H1 (cell line): Measurements from ENCODE around the gene PRR3. TPM values are rescaled to one million over a fixed set of nuclear protein-coding genes. Genes with fewer than 3 reads are reported as not detected.

Source experiments
- CTCF ChIA-PET: fragments of 300-600 bp; sonication (Branson Sonifier 250); formaldehyde crosslinking; loops from one replicate; lab custom pipeline; 2021; ENCODE audit not compliant: partially characterized antibody; lab: Charles Lee
- POLR2A ChIA-PET: fragments of 300-600 bp; sonication (Branson Sonifier 250); formaldehyde crosslinking; loops from one replicate; lab custom pipeline; 2021; ENCODE audit warnings: inconsistent platforms; ENCODE audit not compliant: partially characterized antibody; lab: Charles Lee
- DNase-seq, 2 experiments: peaks; one replicate each; pipeline versions ENCODE4 v3.0.0 to v3.0.0-alpha.2; 2010 to 2022; ENCODE audit warnings: low spot score in 2 of 2, low read depth in 1 of 2, mixed read lengths in 1 of 2
- FAIRE-seq: peaks from 2 replicates; lab custom pipeline; 2011; peaks lifted over from hg19 to GRCh38; lab: Jason Lieb, UNC
- H2AFZ ChIP-seq: 2 replicates; pipeline ENCODE4 v1.8.1; 2012; ENCODE audit warnings: low read length, inconsistent platforms
- H2AK5ac ChIP-seq: 2 replicates; pipeline ENCODE4 v1.6.1; 2013; ENCODE audit warnings: low read depth, low read length
- H2BK120ac ChIP-seq: replicated peaks from 2 replicates; pipeline ENCODE3; 2013; ENCODE audit warnings: low read depth, low read length, inconsistent platforms
- H2BK12ac ChIP-seq: 2 replicates; pipeline ENCODE4 v1.6.1; 2013; ENCODE audit warnings: low read depth, low read length
- H2BK15ac ChIP-seq: 2 replicates; pipeline ENCODE4 v1.6.1; 2013; ENCODE audit warnings: low read length
- H2BK20ac ChIP-seq: 2 replicates; pipeline ENCODE4 v1.6.1; 2013; ENCODE audit warnings: low read length
- H2BK5ac ChIP-seq: 2 replicates; pipeline ENCODE4 v1.6.1; 2013; ENCODE audit warnings: low read depth, low read length
- H3K14ac ChIP-seq: 2 replicates; pipeline ENCODE4 v1.6.1; 2013; ENCODE audit warnings: inconsistent platforms; ENCODE audit not compliant: insufficient read length
- H3K18ac ChIP-seq: 2 replicates; pipeline ENCODE4 v1.6.1; 2013; ENCODE audit warnings: low read length; ENCODE audit errors: extremely low read depth
- H3K23ac ChIP-seq: 2 replicates; pipeline ENCODE4 v1.6.1; 2013; ENCODE audit warnings: inconsistent platforms; ENCODE audit not compliant: insufficient read length
- H3K23me2 ChIP-seq: 2 replicates; pipeline ENCODE4 v1.6.1; 2013; ENCODE audit warnings: low read depth, low read length
- H3K27ac ChIP-seq: 2 replicates; pipeline ENCODE4 v1.6.1; 2011; ENCODE audit warnings: low read depth, low read length, inconsistent platforms
- H3K27me3 ChIP-seq, 4 experiments: replicated peaks in 1 of 4; 1 replicate in 1 of 4; 2 replicates in 3 of 4; pipeline versions ENCODE4 v1.6.1 to v1.8.1; 2011 to 2013; ENCODE audit warnings: low read length in 3 of 4, mild to moderate bottlenecking in 3 of 4, inconsistent platforms in 2 of 4, mixed read lengths in 2 of 4, moderate library complexity in 1 of 4; ENCODE audit not compliant: control insufficient read depth in 3 of 4, insufficient read depth in 3 of 4; ENCODE audit errors: extremely low read depth in 1 of 4
- H3K36me3 ChIP-seq, 4 experiments: 2 replicates each; pipeline versions ENCODE4 v1.6.1 to v1.8.1; 2011 to 2013; ENCODE audit warnings: mild to moderate bottlenecking in 4 of 4, low read length in 3 of 4, moderate library complexity in 2 of 4, control low read depth in 1 of 4, inconsistent platforms in 1 of 4; ENCODE audit not compliant: insufficient read depth in 4 of 4, control insufficient read depth in 2 of 4
- H3K4ac ChIP-seq: replicated peaks from 2 replicates; pipeline ENCODE3; 2013; ENCODE audit warnings: low read length, low read depth, mixed read lengths, inconsistent platforms; ENCODE audit not compliant: insufficient read length
- H3K4me1 ChIP-seq, 4 experiments: replicated peaks in 1 of 4; 1 replicate in 1 of 4; 2 replicates in 3 of 4; pipeline versions ENCODE4 v1.6.1 to v1.8.1; 2011 to 2013; ENCODE audit warnings: low read length in 3 of 4, inconsistent platforms in 2 of 4, mixed read lengths in 1 of 4; ENCODE audit not compliant: insufficient read depth in 4 of 4, control insufficient read depth in 3 of 4
- H3K4me2 ChIP-seq, 2 experiments: 2 replicates each; pipeline versions ENCODE4 v1.6.1 to v1.8.1; 2011 to 2013; ENCODE audit warnings: low read depth in 2 of 2, low read length in 2 of 2, control low read depth in 1 of 2, inconsistent platforms in 1 of 2, mild to moderate bottlenecking in 1 of 2; ENCODE audit not compliant: insufficient read depth in 1 of 2
- H3K4me3 ChIP-seq, 4 experiments: fragments of 200-600, 300-600 bp in 1 of 4; sonication (generic), shearing (Covaris generic), sonication (Bioruptor Twin) in 1 of 4; 2 replicates each; pipeline versions ENCODE4 v1.5.1 to v1.8.1; 2011 to 2016; ENCODE audit warnings: low read length in 4 of 4, low read depth in 3 of 4, control low read depth in 2 of 4, inconsistent platforms in 2 of 4, mild to moderate bottlenecking in 2 of 4, mixed read lengths in 1 of 4, moderate library complexity in 1 of 4; ENCODE audit not compliant: insufficient read depth in 2 of 4; ENCODE audit errors: extremely low read depth in 1 of 4
- H3K56ac ChIP-seq: replicated peaks from 2 replicates; pipeline ENCODE3; 2013; ENCODE audit warnings: low read depth, mild to moderate bottlenecking, mixed read lengths, low read length, inconsistent platforms; ENCODE audit not compliant: insufficient read length
- H3K79me1 ChIP-seq: 2 replicates; pipeline ENCODE4 v1.6.1; 2013; ENCODE audit warnings: low read depth, low read length, control low read depth
- H3K79me2 ChIP-seq, 2 experiments: 2 replicates each; pipeline versions ENCODE4 v1.6.1 to v1.8.1; 2012 to 2013; ENCODE audit warnings: low read length in 2 of 2, mild to moderate bottlenecking in 2 of 2, inconsistent platforms in 1 of 2; ENCODE audit not compliant: insufficient read depth in 2 of 2, control insufficient read depth in 1 of 2
- H3K9ac ChIP-seq, 4 experiments: replicated peaks in 1 of 4; 1 replicate in 1 of 4; 2 replicates in 3 of 4; pipeline versions ENCODE4 v1.6.1 to v1.8.1; 2011 to 2013; ENCODE audit warnings: low read depth in 3 of 4, low read length in 3 of 4, control low read depth in 2 of 4, mild to moderate bottlenecking in 2 of 4, moderate library complexity in 2 of 4, inconsistent platforms in 1 of 4; ENCODE audit errors: extremely low read depth in 1 of 4
- H3K9me3 ChIP-seq, 2 experiments: 2 replicates each; pipeline versions ENCODE4 v1.6.1 to v1.8.1; 2012 to 2013; ENCODE audit warnings: mild to moderate bottlenecking in 2 of 2, moderate library complexity in 2 of 2, control low read depth in 1 of 2, inconsistent platforms in 1 of 2, low read depth in 1 of 2, low read length in 1 of 2, mixed read lengths in 1 of 2; ENCODE audit not compliant: insufficient read depth in 2 of 2
- H4K20me1 ChIP-seq, 2 experiments: replicated peaks in 1 of 2; 2 replicates each; pipeline versions ENCODE3 to v1.8.1; 2011 to 2013; ENCODE audit warnings: inconsistent platforms in 2 of 2, low read length in 2 of 2, mild to moderate bottlenecking in 1 of 2; ENCODE audit not compliant: insufficient read depth in 2 of 2, control insufficient read depth in 1 of 2
- H4K5ac ChIP-seq: 2 replicates; pipeline ENCODE4 v1.6.1; 2013; ENCODE audit warnings: low read length, low read depth, mixed read lengths, inconsistent platforms; ENCODE audit not compliant: insufficient read length
- H4K8ac ChIP-seq: 2 replicates; pipeline ENCODE4 v1.8.0; 2013; ENCODE audit warnings: mild to moderate bottlenecking, moderate library complexity, low read length, inconsistent platforms; ENCODE audit not compliant: insufficient read depth; ENCODE audit errors: extremely low read depth
- H4K91ac ChIP-seq: replicated peaks from 2 replicates; pipeline ENCODE3; 2013; ENCODE audit warnings: low read length, mixed read lengths, inconsistent platforms; ENCODE audit not compliant: insufficient read length
- BRCA1 ChIP-seq: IDR thresholded peaks from 2 replicates; pipeline ENCODE4 v1.6.1; 2012; ENCODE audit warnings: low read depth, low read length, improper control_type of control experiment
- CEBPB ChIP-seq: IDR thresholded peaks from 2 replicates; pipeline ENCODE4 v1.6.1; 2012; ENCODE audit warnings: low read depth, low read length
- HDAC6 ChIP-seq: IDR thresholded peaks from one replicate; pipeline ENCODE4 v1.7.1; 2012; ENCODE audit warnings: low read depth, mild to moderate bottlenecking, inconsistent platforms, low read length, moderate library complexity
- KDM4A ChIP-seq: IDR thresholded peaks from one replicate; pipeline ENCODE4 v1.7.1; 2012; ENCODE audit warnings: low read depth, mild to moderate bottlenecking, moderate library complexity, low read length, inconsistent platforms; ENCODE audit not compliant: severe bottlenecking
- RFX5 ChIP-seq: IDR thresholded peaks from 2 replicates; pipeline ENCODE4 v1.6.1; 2011; ENCODE audit warnings: low read depth, low read length, improper control_type of control experiment, borderline replicate concordance
- RNF2 ChIP-seq: fragments of 200-900, 300-1000 bp; sonication (generic); IDR thresholded peaks from 2 replicates; pipeline ENCODE4 v1.7.1; 2016; ENCODE audit warnings: borderline replicate concordance, low read depth, mild to moderate bottlenecking, antibody characterized with exemption, low read length; ENCODE audit not compliant: poor library complexity, severe bottlenecking; ENCODE audit errors: missing control alignments
- SIRT6 ChIP-seq: IDR thresholded peaks from one replicate; pipeline ENCODE4 v1.7.1; 2012; ENCODE audit warnings: low read length, inconsistent platforms
- ZNF274 ChIP-seq: IDR thresholded peaks from 2 replicates; pipeline ENCODE4 v1.7.0; 2012; ENCODE audit warnings: low read length, borderline replicate concordance; ENCODE audit errors: extremely low read depth
- WGBS, 2 experiments: shearing (Covaris generic) in 1 of 2; methylation state at CpG; one replicate each; pipeline versions ENCODE4 v1.1.6 to v1.1.7; 2013 to 2015; ENCODE audit warnings: low lambda C conversion rate in 2 of 2, mixed read lengths in 2 of 2, inconsistent platforms in 1 of 2, low coverage in 1 of 2, missing lambda C conversion rate in 1 of 2; ENCODE audit not compliant: insufficient replicate concordance in 2 of 2, insufficient coverage in 1 of 2, insufficient read length in 1 of 2; ENCODE audit errors: extremely low coverage in 1 of 2, missing lambda C conversion rate in 1 of 2; 5-methylcytosine and 5-hydroxymethylcytosine counted together
- polyA plus RNA-seq, 7 experiments: library from polyadenylated mRNA; depleted of rRNA in 3 of 7; stranded (reverse) in 5 of 7; unstranded in 2 of 7; fragments of >200 nt in 5 of 7; fragments of 200-250 nt in 2 of 7; gene quantifications; 1 replicate in 5 of 7; 2 replicates in 1 of 7; 4 replicates in 1 of 7; pipeline versions ENCODE4 v1.2.1 to v1.2.3, GENCODE V29; 2011 to 2013; ENCODE audit warnings: missing spikeins in 2 of 7, mixed read lengths in 2 of 7
- total RNA-seq: library from RNA; stranded (reverse); fragmentation: NEBNext Ultra II Directional; extraction: Animal tissue kit (Norgen Biotek cat#: 25700); gene quantifications from 2 replicates; pipeline ENCODE4 v1.2.1, GENCODE V29; 2021

PRR3 gene
- total and polyA plus RNA-seq, 2 of the 8 experiments (the other 6 are each of a cell fraction or from before 2014, with no cell fraction given), result 10.5 to 24.2 TPM

- DNase-seq, result no peak
- no peak overlapping the region for H2BK5ac ChIP-seq
- H3K4me3 ChIP-seq, result no peak overlapping the region
- no peak overlapping the region for H2AFZ ChIP-seq
- H3K23ac ChIP-seq, result no peak overlapping the region
- no peak overlapping the region for H2BK12ac ChIP-seq
- H3K27me3 ChIP-seq, result no peaks in the 10 kb centered on the region
- no peak overlapping the region for H4K8ac ChIP-seq
- H3K23me2 ChIP-seq, result peaks cover 6% of the 10 kb centered on the region
- no peak overlapping the region for H2BK120ac ChIP-seq
- H3K9me3 ChIP-seq, result no peaks in the 10 kb centered on the region
- peaks cover 8 to 25% (median 12%) of the 10 kb centered on the region in 4 experiments for H3K36me3 ChIP-seq
- H3K4me2 ChIP-seq, result no peak overlapping the region
- no peak overlapping the region for H4K5ac ChIP-seq
- no peak for FAIRE-seq
- CTCF ChIA-PET, result interaction anchor here (1.4 kb wide), 1 partner anchor 37 kb away, joined by 3 read pairs; no protein-coding TSS in a partner anchor
- H4K91ac ChIP-seq, result no peak overlapping the region
- peaks cover 6 to 12% of the 10 kb centered on the region in 2 experiments for H4K20me1 ChIP-seq
- H2BK20ac ChIP-seq, result no peak overlapping the region
- 86% methylated on average over 3 of the region's 3 CpGs; no CpG with 5 or more reads in 1 of the 2 experiments for WGBS, 2 experiments
- peaks cover 3 to 18% of the 10 kb centered on the region in 2 experiments; a peak in 3 of 4 replicates for H3K79me2 ChIP-seq
- H3K79me1 ChIP-seq, result 0 out of 2 replicates have a peak, but pooled peaks cover 5% of the 10 kb centered on the region
- H2BK15ac ChIP-seq, result no peak overlapping the region
- H3K18ac ChIP-seq, result no peak overlapping the region
- H2AK5ac ChIP-seq, result no peak overlapping the region
- H3K14ac ChIP-seq, result no peak overlapping the region
- no peak overlapping the region for H3K27ac ChIP-seq
- POLR2A ChIA-PET, result interaction anchor here (0.8 to 2.6 kb wide), 3 partner anchors 10 to 52 kb away, joined by 3 to 9 read pairs (median 3); partner anchors contain the start of gene ABCF1
- no peak overlapping the region for H3K9ac ChIP-seq
- 0 out of 7 replicates have a peak, but pooled peaks cover 0 to 1% (median 0%) of the 10 kb centered on the region in 4 experiments for H3K4me1 ChIP-seq
- no peak overlapping the region for H3K4ac ChIP-seq
- no peak overlapping the region for H3K56ac ChIP-seq
- TF ChIP-seq BRCA1 (no peak), SIRT6 (no peak), HDAC6 (no peak), KDM4A (no peak), CEBPB (no peak), ZNF274 (no peak), RNF2 (no peak), RFX5 (no peak)
Observed at GRCh38 chr6:30560930-30561329, 3.8 kb downstream of the PRR3 start.
